HTERT RPE-1 (cell line): ENCODE results near the gene CDHR3.

ENCODE experiments used
- in situ Hi-C: fragments of 300-500 bp; cut with MboI; formaldehyde crosslinking; loops from 4 replicates; pipeline ENCODE4 v1.14.3; 2020; ENCODE audit warnings: low sequenced_read_pairs

The CDHR3 gene, protein sequence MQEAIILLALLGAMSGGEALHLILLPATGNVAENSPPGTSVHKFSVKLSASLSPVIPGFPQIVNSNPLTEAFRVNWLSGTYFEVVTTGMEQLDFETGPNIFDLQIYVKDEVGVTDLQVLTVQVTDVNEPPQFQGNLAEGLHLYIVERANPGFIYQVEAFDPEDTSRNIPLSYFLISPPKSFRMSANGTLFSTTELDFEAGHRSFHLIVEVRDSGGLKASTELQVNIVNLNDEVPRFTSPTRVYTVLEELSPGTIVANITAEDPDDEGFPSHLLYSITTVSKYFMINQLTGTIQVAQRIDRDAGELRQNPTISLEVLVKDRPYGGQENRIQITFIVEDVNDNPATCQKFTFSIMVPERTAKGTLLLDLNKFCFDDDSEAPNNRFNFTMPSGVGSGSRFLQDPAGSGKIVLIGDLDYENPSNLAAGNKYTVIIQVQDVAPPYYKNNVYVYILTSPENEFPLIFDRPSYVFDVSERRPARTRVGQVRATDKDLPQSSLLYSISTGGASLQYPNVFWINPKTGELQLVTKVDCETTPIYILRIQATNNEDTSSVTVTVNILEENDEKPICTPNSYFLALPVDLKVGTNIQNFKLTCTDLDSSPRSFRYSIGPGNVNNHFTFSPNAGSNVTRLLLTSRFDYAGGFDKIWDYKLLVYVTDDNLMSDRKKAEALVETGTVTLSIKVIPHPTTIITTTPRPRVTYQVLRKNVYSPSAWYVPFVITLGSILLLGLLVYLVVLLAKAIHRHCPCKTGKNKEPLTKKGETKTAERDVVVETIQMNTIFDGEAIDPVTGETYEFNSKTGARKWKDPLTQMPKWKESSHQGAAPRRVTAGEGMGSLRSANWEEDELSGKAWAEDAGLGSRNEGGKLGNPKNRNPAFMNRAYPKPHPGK

DNA sequence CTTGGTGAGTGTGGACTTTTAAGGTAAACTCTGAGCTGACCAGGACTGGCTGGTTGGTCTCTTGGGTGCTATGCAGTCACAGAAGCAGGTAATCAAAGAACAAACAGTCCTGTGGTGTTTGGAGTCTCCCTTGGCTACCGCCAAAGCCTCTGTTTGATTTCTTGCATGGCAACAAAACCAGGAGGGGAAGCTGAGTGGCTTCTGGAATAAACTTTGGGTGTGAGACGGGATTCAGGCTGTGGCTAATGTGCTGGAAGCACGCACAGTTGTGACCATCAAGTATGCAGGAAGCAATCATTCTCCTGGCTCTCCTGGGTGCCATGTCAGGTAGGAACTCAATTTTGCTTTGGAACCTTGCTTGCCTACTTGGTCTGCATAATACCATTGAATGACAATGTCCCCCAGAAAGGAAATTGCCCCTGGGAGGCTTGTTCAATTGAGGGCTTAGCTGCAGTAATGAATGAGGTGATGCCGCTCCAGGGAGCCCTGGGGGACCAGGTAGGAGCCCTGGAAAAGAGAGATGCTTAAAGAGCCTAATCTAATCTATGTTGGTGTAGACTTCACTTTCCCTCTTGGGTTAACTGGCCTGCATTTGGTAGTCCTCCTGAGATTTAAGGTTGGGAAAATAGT lies at the start of gene CDHR3:
CDHR3 (plus strand) TSS at position 227 of the 630 bp plus-strand sequence; CDS start at position 282, 55 bp downstream.
- in situ Hi-C loops, result no loop called here

DNA sequence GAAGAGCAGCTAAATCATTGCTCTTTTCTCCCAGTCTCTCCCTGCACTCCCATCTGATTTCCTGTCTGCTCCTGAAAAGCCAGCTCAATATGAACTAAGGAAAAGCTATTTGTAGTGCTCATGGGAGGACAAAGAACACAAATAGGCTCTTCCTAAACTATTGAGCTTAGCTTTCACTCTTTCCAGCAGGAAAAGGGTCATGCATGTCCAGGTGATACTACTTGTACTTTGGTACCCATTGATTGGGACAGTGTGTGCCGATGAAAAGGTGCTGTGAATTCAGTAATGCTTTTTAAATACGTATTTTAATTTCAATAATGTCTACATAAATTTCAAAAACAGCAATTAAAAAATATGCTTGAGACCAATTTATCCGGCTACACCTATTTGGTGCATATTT lies 49.1 kb upstream of the CDHR3 start:
- in situ Hi-C loops, result no loop called here

DNA sequence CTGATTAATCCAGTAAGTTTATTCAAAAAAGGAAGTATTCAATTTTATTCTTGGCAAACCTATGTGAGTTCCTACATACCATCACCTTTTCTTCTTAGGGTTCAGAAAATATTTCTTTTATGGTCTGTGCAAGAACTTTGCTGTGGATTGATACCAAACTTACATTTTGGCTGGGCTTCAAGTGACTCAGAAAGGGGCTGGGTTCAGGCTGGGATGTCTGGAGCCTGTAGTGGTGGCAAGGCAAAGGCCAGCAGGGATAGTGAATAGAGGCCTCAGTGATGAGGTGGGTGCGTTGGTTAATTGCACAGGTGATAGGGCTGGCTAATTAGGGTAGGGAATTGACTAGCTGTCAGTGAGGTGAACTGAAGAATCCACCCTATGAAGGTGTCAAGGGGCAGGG lies 46.5 kb upstream of the CDHR3 start:
- in situ Hi-C loops, result no loop called here

DNA sequence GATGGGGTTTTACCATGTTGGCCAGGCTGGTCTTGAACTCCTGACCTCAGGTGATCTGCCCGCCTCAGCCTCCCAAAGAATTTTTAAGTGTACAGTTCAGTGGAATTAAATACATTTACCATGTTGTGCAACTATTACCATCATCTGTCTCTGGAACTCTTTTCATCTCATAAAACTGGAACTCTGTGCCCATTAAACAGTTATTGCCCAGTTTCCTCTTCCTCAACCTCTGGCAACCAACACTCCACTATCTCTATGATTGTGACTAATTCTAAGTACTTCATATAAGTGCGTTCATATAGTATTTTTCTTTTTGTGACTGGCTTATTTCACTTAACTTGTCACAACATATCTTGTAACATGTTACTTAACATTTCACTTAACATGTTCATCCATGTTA lies 45.4 kb upstream of the CDHR3 start:
- in situ Hi-C loops, result no loop called here

DNA sequence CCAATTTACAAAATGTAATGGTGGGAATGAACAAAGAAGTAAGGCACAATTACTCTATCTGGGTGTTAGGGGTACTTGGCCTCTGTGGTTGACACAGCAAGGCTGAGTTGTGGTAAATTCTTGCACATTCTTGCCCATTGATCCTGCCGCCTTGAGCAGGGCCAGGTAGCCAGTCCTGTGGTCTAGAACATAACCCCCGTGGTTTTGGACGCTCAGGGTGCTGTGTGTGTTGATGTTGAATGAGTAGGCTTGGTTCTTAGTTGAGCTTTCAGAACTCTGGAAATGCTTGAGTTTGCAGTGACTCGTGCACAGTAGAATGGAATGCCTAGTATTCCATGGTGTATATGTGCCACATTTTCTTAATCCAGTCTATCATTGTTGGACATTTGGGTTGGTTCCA lies 42.3 kb upstream of the CDHR3 start:
- in situ Hi-C loops, result no loop called here

DNA sequence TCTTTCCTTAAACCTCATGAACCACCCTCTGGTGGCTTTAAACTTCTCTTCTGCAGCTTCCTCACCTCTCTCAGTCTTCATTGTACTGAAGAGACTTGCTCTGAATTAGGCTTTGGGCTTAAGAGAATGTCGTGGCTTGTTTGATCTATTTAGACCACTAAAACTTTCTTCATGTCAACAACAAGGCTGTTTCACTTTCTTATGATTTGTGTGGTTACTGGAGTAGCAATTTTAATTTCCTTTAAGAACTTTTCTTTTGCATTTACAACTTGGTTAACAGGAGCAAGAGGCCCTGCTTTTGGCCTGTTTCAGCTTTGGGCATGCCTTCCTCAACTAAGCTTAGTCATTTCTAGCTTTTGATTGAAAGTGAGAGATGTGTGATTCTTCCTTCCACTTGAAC lies 38.1 kb upstream of the CDHR3 start:
- in situ Hi-C loops, result no loop called here

DNA sequence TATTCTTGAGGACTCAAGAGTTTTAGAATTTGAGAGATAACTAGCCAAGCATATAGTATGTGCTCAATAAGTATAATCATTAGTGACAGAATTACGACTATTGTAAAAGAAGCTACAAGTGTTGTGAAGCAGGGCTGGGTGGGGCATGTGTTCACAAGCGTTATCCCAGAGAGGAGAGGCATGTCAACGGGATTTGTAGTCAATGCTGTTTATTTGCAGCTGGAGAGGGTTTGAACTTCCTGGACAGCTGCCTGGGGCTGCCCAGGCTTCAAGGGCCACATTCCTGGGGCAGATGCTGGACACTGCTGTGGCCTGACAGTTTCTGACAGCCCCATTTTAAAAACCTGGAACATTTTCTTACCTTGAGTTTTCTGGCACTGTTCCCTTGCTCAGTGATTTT lies 36.9 kb upstream of the CDHR3 start:
- in situ Hi-C loops, result no loop called here

DNA sequence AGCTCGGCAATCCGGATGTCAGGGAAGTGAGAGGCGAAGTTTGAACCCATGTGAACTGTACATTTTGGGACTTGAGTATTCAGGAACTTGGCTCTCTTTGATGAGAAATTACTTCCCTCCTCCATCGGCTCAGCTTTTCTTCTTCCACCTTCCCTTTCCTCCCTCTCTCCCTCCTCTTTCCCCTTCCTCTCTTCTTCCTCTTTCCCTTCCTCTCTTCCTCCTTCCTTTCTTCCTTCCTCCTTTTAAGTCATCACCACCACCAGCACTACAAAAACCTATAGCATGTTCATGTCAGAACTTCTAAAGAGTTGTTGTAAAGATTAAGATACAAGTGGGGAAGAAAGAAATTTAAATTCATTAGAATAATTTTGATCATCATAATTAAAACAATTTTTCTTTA lies 31.9 kb upstream of the CDHR3 start:
- in situ Hi-C loops, result no loop called here

DNA sequence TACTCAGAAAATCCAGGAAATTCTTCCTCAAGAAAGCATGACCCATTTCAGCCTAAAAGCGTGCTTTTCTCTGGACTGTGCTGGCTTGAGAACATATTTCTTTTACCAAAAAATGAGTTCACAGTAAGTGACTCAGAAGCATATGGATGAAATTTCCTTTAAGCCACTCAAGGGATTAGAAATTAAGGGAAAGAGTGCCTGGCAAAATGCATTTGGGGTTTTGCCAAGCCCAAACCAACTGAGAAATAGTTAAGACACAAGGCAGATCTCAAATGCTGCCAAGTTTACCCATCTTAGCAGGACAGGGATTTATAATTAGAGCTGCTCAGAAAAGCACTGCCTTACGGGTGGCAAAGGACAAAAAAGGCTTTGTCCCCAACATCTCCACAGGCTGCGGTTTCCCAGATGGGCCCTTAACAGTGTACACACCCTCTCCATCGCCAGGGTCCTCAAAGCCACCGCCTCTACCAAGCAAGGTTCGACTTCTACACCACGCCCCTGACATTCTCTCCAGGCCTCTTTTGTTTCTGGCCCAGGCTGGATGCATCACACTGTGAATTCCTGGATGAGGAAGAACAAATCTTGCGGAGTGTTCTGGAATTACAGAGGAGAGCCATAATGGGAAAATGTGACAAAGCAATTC lies 30.1 kb upstream of the CDHR3 start:
- in situ Hi-C loops, result no loop called here

DNA sequence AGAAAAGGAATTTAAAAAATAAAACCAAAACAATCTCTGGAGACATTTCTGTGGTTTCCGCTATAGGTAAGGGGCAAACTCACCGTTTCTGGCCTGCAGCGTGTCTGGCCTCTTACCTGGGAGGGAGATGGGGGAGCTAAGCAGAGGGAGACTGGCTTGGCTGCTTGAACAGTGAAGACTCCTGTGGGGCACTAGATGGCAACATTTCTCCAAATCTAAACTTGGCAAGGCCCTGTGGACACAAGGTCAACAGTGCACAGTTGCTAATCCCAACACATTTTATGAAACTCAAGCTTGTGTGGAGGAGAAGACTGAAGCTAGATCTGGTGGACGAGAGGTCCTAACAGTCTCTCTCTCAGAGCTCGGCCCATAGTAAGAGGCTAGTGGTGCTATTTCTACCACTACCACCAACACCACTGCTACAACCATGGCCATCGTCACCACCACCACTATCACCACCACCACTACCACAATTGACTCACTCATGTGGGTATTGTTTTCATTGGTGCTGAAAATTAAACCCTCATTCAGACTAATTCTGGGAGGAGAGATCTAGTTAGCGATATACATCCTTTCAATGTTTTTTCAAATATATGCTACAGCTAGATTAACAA lies 28.4 kb upstream of the CDHR3 start:
- in situ Hi-C loops, result no loop called here

DNA sequence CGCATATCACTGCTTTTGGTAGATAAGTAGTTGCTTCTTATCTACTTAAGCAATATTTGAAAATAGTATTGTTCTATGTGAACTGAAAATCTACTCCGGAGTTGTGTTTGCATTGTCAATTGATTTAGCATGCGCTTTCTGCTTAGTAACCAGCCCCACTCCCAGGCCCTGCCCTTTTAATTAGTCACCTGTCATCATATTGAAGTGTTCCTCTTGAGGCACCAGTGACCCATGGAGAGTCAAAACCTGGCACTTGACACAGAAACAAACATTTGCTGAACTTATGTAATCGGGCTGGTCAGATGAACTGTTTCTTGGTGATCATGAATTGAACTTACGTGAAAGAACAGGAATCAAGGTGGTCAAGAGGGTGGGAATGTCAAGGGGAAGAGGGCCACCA lies 27.8 kb upstream of the CDHR3 start:
- in situ Hi-C loops, result no loop called here

DNA sequence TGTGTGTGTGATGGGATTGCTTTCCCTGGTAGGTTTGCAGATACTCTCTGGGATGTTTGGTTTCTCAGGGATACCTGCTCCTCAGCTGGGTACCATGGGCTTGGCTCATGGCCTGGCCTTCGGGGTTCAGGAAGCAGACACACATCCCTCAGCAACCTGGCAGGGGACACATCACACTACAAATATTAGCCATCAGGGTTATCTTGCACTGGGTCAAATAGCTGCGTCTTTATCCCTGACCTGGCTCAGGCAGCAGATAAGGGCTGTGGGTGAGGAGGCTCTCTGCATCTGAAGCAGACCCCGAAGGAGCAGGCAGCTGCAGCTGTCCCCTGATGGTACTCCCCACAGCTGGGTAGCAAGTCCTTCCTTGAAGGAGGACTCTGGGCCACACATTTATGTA lies 25.7 kb upstream of the CDHR3 start:
- in situ Hi-C loops, result no loop called here

DNA sequence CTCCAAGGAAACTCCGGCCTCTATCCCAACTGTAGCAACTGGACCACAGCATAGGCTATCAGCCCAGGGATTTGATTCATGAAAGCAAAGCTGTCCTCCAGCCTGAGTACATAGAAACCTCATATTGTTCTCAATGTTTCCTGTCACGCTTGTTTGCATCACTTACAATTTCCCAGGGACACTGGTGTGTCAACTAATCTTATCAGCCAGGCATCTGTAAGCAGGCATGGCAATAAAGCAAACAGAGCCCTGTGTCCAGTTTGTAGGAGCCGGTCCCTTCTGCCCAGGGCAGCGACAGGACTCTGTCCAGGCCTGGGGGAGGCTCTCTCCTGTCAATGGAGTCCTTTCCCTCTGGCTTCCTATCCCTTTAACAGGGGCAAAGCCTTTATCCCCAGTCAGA lies 23.0 kb upstream of the CDHR3 start:
- in situ Hi-C loops, result no loop called here

DNA sequence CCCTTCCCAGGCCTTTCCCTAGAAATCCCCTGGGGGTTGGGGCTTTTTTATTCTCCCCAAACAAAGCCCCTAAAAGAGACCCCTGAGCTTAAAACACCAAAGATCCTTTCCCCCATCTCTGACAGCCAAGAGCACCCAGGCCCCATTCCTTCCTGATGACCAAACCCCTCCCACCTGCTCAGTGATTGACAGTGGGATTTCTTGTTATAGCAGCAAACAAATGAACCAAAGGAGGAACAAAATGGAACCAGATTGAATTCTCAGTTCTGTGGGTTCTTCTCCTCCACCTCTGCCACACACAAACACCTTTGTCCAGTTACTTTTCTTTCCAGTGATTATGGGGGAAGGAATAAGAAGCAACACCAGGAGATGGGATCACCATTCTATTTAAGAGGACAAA lies 21.5 kb upstream of the CDHR3 start:
- in situ Hi-C loops, result no loop called here

DNA sequence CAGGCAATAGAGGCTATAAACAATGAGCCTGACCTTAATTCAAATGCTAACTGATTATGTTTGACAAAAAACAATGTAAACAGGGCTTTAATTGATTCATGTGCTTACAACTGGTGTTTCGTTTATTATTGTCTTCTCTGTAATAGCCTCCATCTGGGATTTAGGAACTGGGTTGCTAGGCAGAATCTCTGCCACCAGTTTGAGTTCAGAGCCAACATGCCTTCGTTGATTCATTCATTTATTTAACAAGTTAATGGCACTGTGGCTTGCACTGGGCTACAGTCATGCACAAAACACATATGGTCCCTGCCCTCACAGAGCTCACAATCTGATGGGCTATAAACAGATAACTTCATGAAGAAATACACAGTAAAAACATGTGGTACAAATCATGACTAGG lies 19.6 kb upstream of the CDHR3 start:
- in situ Hi-C loops, result no loop called here

DNA sequence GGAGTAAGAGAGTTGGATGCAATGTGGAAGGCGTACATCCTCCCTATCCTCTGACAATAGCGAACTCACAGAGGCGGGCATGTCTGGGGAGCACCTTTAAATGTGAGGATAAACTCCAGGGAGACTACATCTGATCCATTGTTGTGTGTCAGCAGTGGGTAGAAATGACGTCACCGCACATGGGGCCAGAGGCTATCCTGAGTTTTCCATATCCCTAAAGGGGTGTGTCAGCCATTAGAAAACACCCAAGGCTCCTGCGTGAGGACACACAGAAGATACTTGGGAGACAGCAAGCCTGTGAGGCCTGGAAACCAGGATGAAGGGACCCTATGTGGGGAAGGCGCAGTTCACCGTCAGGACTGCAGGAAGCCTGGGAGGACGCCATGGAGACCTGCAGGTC lies 17.2 kb upstream of the CDHR3 start:
- in situ Hi-C loops, result no loop called here

DNA sequence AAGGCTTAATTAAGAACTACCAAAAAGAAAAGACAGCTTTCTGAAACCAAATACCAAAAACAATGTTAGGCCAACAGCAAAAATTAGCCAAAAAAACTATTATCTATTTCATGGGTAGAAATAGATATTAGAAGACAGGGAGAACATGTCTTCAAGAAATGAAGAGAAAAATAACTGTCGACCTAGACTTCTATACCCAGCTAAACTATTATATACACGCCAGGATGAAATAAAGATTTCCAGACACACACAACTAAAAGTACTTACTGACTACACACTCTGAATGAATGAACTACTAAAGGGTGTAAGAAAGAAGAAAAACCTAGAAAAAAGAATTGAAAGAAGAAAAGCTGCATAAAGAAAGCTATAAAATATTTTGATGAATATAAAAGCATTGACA lies 11.5 kb upstream of the CDHR3 start:
- in situ Hi-C loops, result no loop called here

DNA sequence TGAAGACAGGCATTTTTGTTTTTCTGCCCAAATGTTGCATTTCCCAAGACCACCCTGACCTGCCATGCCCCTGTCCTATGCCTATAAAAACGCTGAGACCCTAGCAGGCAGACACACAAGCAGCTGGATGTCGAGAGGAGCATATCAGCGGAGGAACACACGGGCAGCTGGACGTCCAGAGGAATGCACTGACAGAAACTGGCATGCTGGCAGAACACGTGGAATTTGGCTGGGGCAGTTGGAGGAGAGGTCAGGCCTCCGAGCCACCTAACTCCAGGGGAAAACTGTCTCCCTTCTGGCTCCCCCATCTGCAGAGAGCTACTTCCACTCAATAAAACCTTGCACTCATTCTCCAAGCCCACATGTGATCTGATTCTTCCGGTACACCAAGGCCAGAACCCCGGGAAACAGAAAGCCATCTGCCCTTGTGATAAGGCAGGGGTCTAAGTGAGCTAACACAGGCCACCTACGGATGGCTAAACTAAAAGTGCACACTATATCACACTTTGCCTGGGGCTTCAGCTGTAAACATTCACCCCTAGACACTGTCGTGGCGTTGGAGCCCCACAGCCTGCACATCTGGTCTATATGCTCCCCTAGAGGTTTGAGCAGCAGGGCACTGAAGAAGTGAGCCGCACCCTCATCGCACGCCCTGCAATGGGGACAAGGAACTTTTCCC lies 10.0 kb upstream of the CDHR3 start:
- in situ Hi-C loops, result no loop called here

DNA sequence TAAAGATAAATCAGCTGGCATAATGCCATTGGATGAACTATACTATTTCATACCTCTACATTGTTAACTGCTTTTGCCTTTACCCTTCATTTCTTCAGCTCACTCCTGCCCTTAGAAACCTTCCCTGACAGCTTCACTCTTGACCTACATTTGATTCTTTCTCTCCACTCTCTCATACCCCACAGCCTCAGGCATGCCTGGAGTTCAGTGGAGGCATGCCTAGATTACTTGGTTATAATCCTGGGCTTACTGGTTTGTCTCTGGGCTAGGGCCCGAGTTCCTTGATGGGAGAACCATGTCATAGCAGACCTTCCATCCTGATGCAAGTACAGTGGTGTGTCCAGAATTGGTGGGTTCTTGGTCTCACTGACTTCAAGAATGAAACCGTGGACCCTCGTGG lies 8.4 kb upstream of the CDHR3 start:
- in situ Hi-C loops, result no loop called here
